ENCODE data around the gene MAPK14. TPM values are rescaled to one million over a fixed set of nuclear protein-coding genes. Genes with fewer than 3 reads are reported as not detected.

Gene MAPK14
- total RNA-seq, 1 experiment from 2014 or later, result 60.4 TPM

- H3K9me2 ChIP-seq (ENCODE audit: insufficient read depth), result no peaks in the 10 kb centered on the region
- ChIA-PET POLR2A (ENCODE audit: unreplicated experiment) (interaction anchor here (0.6 kb wide), 1 partner anchor 390 kb away, joined by 4 read pairs; no protein-coding TSS in a partner anchor), CTCF (no interaction called here)
- no peaks in the 10 kb centered on the region; the same call in 1 of the 2 replicates for H3K36me3 ChIP-seq (ENCODE audit: low read depth)
- TF ChIP-seq EZH2 (IDR thresholded peaks at IDR 0.05; ENCODE audit: low read depth) (no peak), CTCF (conservative IDR thresholded peaks at IDR 0.05) (no peak)
- no peak overlapping the region for H3K4me3 ChIP-seq
- H3K4me2 ChIP-seq, result no peak overlapping the region
- no peak for DNase-seq
- H3K4me1 ChIP-seq (replicated peaks; ENCODE audit: insufficient read depth), result no peaks in the 10 kb centered on the region
- no peak overlapping the region for H3K27ac ChIP-seq
- no peak overlapping the region for H2AFZ ChIP-seq
- no peaks in the 10 kb centered on the region for H3K27me3 ChIP-seq (ENCODE audit: insufficient read depth, low read depth)
- peaks cover 31% of the 10 kb centered on the region for H4K20me1 ChIP-seq (ENCODE audit: insufficient read depth)
- 0 out of 2 replicates have a peak, but pooled peaks cover 5% of the 10 kb centered on the region for H3F3A ChIP-seq (ENCODE audit: insufficient read depth, low read depth)
- no peaks in the 10 kb centered on the region for H3K9me3 ChIP-seq (ENCODE audit: insufficient read depth, low read depth)
- intact Hi-C loops (cut with micrococcal nuclease; ENCODE audit: unreplicated experiment), result no loop called here
- BruUV-seq (replicated peaks), result no TSS peak
- peaks cover 99% of the 10 kb centered on the region for H3K79me2 ChIP-seq (ENCODE audit: low read depth)
Observed at GRCh38 chr6:36042618-36043260, 15.1 kb downstream of the MAPK14 start.

- no peaks in the 10 kb centered on the region for H3K9me3 ChIP-seq (ENCODE audit: insufficient read depth, low read depth)
- peaks cover 11% of the 10 kb centered on the region; the same call in 1 of the 2 replicates for H3F3A ChIP-seq (ENCODE audit: insufficient read depth, low read depth)
- CTCF ChIA-PET, result no interaction called here
- DNase-seq, result no peak
- H3K4me3 ChIP-seq, result no peak overlapping the region
- peaks cover 88% of the 10 kb centered on the region for H3K79me2 ChIP-seq (ENCODE audit: low read depth)
- no TSS peak for BruUV-seq (replicated peaks)
- peaks cover 7% of the 10 kb centered on the region; the same call in 1 of the 2 replicates for H3K4me1 ChIP-seq (replicated peaks; ENCODE audit: insufficient read depth)
- H3K36me3 ChIP-seq (ENCODE audit: low read depth), result peaks cover 13% of the 10 kb centered on the region; the same call in 1 of the 2 replicates
- H3K4me2 ChIP-seq, result no peak overlapping the region
- TF ChIP-seq CTCF (conservative IDR thresholded peaks at IDR 0.05) (no peak), EZH2 (IDR thresholded peaks at IDR 0.05; ENCODE audit: low read depth) (no peak)
- intact Hi-C loops (cut with micrococcal nuclease; ENCODE audit: unreplicated experiment), result no loop called here
- 0 out of 2 replicates have a peak overlapping the region, but pooled peaks have one; percentile 10 for H3K27ac ChIP-seq
- peaks cover 37% of the 10 kb centered on the region for H4K20me1 ChIP-seq (ENCODE audit: insufficient read depth)
- H3K27me3 ChIP-seq (ENCODE audit: insufficient read depth, low read depth), result no peaks in the 10 kb centered on the region
- no peak overlapping the region for H2AFZ ChIP-seq
- no peaks in the 10 kb centered on the region for H3K9me2 ChIP-seq (ENCODE audit: insufficient read depth)
- POLR2A ChIA-PET (ENCODE audit: unreplicated experiment), result no interaction called here
Observed at GRCh38 chr6:36049582-36049981, 22.0 kb downstream of the MAPK14 start.

- H3K9me2 ChIP-seq (ENCODE audit: insufficient read depth), result no peaks in the 10 kb centered on the region
- H3F3A ChIP-seq (ENCODE audit: insufficient read depth, low read depth), result peaks cover 11% of the 10 kb centered on the region; the same call in 1 of the 2 replicates
- H3K4me3 ChIP-seq, result no peak overlapping the region
- intact Hi-C loops (cut with micrococcal nuclease; ENCODE audit: unreplicated experiment), result no loop called here
- H2AFZ ChIP-seq, result no peak overlapping the region
- CTCF ChIA-PET, result no interaction called here
- H3K27ac ChIP-seq, result 0 out of 2 replicates have a peak overlapping the region, but pooled peaks have one; percentile 10
- POLR2A ChIA-PET (ENCODE audit: unreplicated experiment), result no interaction called here
- peaks cover 39% of the 10 kb centered on the region for H4K20me1 ChIP-seq (ENCODE audit: insufficient read depth)
- no peak for TF ChIP-seq CTCF (conservative IDR thresholded peaks at IDR 0.05)
- no peak for TF ChIP-seq EZH2 (IDR thresholded peaks at IDR 0.05; ENCODE audit: low read depth)
- H3K9me3 ChIP-seq (ENCODE audit: insufficient read depth, low read depth), result no peaks in the 10 kb centered on the region
- no peak for DNase-seq
- peaks cover 88% of the 10 kb centered on the region for H3K79me2 ChIP-seq (ENCODE audit: low read depth)
- H3K4me2 ChIP-seq, result 0 out of 2 replicates have a peak overlapping the region, but pooled peaks have one; percentile 13
- peaks cover 7% of the 10 kb centered on the region; the same call in 1 of the 2 replicates for H3K4me1 ChIP-seq (replicated peaks; ENCODE audit: insufficient read depth)
- BruUV-seq (replicated peaks), result no TSS peak
- H3K36me3 ChIP-seq (ENCODE audit: low read depth), result peaks cover 20% of the 10 kb centered on the region; the same call in 1 of the 2 replicates
- no peaks in the 10 kb centered on the region for H3K27me3 ChIP-seq (ENCODE audit: insufficient read depth, low read depth)
Observed at GRCh38 chr6:36050305-36050704, 22.7 kb downstream of the MAPK14 start.

Measured in PC-9 (cell line).